ENCODE measurements around the gene TMEFF2.

TMEFF2 gene

DNA sequence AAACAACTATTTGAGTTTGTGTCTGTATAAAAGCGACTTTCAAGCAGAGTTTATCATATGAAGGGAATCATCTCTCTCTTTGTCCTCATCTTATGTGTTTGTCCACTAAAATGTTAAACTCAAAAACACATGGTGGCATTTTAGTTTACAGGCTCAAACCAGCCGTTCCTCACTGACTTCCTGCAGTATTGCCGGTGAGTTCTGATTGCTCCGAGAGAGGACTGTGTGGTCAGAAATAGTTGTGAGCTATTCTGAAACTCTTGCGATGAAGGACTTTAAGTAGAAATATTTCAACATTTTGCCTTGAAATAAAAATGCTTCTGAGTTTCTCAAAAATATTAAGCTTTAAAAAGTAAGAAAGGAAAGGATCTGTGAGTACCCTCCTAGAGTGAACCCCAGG lies 184.7 kb downstream of the TMEFF2 start:
- DNase-seq (ENCODE audit: low read depth in 1 of 2, low spot score in 1 of 2): peak in 1 of 2 experiments; percentile 1
- no peak for TF ChIP-seq JUND (IDR thresholded peaks at IDR 0.05; ENCODE audit: low read depth)
- in situ Hi-C loops (cut with HindIII; ENCODE audit: low pct_unique_long_range_greater_than_20kb, low sequenced_read_pairs): no loop called here

DNA sequence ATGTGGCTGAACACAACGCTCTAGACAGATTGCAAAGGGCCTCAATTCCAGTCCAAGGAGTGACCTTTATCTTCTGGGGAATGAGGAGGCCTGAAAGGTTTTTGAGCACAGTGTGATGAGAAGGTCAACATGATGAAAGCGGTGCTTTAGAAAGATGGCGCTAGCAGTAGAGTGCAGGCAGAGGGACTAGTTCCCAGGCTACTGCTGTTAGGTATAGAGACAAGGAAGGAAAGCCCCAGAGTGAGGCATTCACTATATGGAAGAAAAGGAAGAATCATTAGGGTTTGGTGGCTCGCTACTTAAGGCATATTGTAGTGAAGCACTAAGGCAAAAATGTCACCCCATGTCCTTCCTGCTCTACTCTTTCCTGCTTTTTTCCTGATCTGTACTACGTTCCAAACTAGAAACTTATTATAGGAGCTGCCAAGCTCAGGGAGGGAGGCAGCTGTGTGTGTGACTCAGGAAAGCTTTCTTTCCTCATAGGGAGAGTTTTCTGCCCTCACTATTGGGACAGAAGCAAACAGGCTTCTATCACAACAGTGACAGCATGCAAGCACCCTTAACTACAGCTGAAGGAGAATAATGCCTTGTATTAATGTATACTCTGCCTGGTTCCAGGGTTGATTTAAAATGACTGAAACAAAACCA lies 187.0 kb downstream of the TMEFF2 start:
- in situ Hi-C loops (cut with HindIII; ENCODE audit: low pct_unique_long_range_greater_than_20kb, low sequenced_read_pairs): no loop called here

DNA sequence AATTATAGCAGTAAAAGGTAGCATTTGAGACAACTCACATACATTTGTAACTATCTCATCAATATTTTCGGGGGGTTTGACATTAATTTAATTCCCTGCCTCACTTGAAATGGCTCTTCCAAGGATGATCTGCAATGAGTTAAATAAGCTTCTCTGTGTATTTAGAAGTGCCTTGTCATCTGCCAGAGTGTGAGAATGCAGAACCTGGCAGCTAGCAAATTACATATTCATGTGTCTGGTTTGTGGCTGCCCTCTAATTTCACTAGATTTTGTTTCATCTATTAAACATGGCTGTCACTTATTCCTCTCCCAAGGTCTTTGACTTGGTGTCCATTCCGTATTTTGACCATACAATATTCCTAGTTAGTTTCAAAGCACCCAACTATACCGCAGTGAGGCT lies 189.5 kb downstream of the TMEFF2 start:
- no peak for TF ChIP-seq JUND (IDR thresholded peaks at IDR 0.05; ENCODE audit: low read depth)
- in situ Hi-C loops (cut with HindIII; ENCODE audit: low pct_unique_long_range_greater_than_20kb, low sequenced_read_pairs): no loop called here
- no peak for DNase-seq (ENCODE audit: low read depth in 1 of 2, low spot score in 1 of 2)

More for the DNA sequence above, 187.0 kb downstream of the TMEFF2 start:
- no peak for TF ChIP-seq JUND (IDR thresholded peaks at IDR 0.05; ENCODE audit: low read depth)
- DNase-seq (ENCODE audit: low read depth in 1 of 2, low spot score in 1 of 2): no peak

DNA sequence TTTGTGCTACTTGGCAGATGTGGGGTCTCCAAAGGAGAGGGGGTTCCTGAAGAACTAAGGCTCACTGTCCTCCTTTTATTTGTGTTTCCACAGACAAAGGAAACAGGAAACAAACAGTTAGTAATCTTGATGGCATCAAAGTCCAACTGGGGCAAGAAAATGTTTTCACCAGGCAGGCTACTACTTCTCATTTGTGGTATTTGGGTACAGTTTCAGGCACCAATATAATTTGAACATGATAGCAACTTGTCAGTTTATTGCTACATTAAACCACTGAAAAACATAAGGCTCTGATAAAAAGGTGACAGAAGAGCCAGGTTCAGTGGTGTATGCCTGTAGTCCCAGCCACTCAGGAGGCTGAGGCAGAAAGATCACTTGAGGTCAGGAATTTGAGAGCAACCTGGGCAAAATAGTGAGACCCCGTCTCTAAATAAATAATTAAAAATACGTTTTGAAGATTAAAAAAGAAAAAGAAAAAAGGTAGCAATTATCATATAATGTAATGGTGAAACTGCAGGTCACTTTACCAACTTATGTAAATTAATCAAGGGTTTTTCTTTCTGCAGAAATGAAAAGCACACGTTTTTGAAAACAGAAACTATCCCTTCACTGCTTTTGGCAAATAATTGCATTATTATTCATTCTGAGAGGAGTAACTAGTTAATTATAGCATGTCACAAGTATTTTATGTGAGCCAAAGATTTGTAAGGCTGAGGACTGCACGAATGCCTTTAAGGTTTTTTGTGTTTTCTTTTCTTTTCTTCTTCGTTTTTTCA lies 190.4 kb downstream of the TMEFF2 start:
- no peak for DNase-seq (ENCODE audit: low read depth in 1 of 2, low spot score in 1 of 2)
- in situ Hi-C loops (cut with HindIII; ENCODE audit: low pct_unique_long_range_greater_than_20kb, low sequenced_read_pairs): no loop called here
- no peak for TF ChIP-seq JUND (IDR thresholded peaks at IDR 0.05; ENCODE audit: low read depth)

DNA sequence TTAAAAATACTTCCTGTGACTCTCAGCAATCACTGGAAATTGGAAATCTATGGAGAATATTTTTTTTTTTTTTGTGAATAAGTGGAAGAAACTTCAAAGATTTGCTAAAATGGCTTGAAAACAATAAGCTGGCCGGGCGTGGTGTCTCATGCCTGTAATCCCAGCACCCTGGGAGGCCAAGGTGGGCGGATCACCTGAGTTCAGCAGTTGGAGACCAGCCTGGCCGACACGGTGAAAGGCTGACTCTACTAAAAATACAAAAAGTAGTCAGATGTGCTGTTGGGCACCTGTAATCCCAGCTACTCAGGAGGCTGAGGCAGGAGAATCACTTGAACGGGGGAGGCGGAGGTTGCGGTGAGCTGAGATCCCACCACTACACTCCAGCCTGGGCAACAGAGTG lies 192.3 kb downstream of the TMEFF2 start:
- no peak for TF ChIP-seq JUND (IDR thresholded peaks at IDR 0.05; ENCODE audit: low read depth)
- in situ Hi-C loops (cut with HindIII; ENCODE audit: low pct_unique_long_range_greater_than_20kb, low sequenced_read_pairs): no loop called here

DNA sequence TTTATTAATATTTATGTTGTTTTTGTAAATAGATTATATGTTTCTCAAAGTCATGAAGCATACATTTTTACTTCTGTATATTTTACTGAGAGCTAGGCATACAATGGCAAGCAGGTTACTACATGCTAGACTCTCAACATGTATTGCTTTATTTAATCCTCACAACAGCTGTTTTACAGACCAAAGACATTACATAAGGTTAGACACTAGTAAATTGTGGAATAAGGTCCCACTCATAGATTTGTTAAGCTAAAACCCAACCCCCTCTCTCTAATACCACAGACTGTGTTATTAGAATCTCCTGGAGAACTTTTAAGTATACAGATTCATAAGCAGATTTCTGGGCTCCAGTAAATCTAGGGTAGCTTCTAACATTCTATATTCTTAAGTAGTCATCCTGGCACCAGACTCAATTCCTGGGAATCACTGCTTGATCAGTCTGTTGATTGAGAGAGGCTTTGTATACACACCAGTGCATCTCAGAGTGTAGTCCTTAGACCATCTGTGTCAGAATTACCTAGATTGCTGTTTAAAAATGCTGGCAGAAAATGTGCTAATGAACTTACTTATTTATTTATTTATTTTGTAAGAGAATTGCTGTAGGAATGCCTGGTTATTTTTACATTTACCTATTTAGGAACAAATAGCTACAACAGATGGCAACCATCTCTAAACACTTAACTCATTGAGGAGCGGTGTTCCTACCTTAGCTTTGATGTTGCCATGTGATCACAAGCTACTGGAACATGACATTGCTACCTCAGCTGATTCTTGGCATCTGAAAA lies 194.3 kb downstream of the TMEFF2 start:
- TF ChIP-seq JUND (IDR thresholded peaks at IDR 0.05; ENCODE audit: low read depth): no peak
- in situ Hi-C loops (cut with HindIII; ENCODE audit: low pct_unique_long_range_greater_than_20kb, low sequenced_read_pairs): no loop called here
- DNase-seq (ENCODE audit: low read depth in 1 of 2, low spot score in 1 of 2): no peak

More for the DNA sequence above, 192.3 kb downstream of the TMEFF2 start:
- no peak for DNase-seq (ENCODE audit: low read depth in 1 of 2, low spot score in 1 of 2)

DNA sequence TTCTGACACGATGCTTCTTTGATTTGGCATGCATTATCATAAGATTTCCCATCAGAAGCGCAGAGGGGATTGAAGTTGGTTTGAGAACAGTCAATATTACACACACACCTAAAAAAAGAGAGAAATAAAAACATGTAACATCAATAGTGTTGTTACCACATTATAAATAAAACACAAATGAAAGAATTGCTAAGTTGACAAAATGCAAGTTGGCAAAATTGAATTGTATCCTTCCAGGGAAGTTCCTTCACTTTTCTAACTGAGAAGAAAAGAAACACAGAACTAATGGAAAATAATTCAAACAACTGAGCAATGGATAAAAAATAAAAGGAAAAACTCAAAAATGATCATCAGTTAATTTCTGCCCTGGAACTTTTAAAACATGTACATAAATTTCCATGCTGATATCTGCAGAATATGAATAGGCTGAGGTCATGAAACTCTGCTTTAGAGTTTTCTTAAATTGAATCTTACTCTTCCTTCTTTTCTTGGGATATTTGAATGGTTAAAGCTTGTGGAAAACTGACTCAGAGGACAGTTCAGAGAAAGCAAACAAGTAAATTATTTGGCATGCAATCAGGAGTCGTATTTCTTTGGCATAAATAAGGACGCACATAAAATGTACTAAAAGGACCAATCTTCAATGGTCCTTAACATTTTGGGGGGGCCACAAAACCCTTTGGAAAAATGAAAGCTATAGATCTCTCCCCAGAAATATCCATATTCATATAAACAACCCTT lies 195.5 kb downstream of the TMEFF2 start:
- in situ Hi-C loops (cut with HindIII; ENCODE audit: low pct_unique_long_range_greater_than_20kb, low sequenced_read_pairs): no loop called here
- no peak for TF ChIP-seq JUND (IDR thresholded peaks at IDR 0.05; ENCODE audit: low read depth)

DNA sequence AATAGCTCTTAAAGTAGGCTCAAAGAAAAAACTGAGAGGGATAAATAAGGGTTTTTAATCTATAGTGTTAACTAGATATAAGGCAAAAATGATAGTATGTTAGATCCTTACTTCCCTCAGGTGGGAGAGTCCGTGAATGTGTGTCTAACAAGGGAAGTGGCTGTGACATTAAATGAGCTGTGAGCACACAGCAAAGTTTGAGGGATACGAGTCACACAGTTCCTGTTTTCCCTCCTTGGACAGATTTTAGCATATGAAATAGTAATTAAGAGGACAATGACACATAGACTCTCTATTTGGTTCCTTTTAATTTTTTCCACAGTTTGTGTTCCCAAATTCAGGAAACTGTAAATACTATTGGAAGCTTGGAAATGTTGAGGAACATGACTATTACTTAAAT lies 199.4 kb downstream of the TMEFF2 start:
- no peak for TF ChIP-seq JUND (IDR thresholded peaks at IDR 0.05; ENCODE audit: low read depth)
- no peak for DNase-seq (ENCODE audit: low read depth in 1 of 2, low spot score in 1 of 2)
- in situ Hi-C loops (cut with HindIII; ENCODE audit: low pct_unique_long_range_greater_than_20kb, low sequenced_read_pairs): no loop called here

More for the DNA sequence above, 195.5 kb downstream of the TMEFF2 start:
- no peak for DNase-seq (ENCODE audit: low read depth in 1 of 2, low spot score in 1 of 2)

DNA sequence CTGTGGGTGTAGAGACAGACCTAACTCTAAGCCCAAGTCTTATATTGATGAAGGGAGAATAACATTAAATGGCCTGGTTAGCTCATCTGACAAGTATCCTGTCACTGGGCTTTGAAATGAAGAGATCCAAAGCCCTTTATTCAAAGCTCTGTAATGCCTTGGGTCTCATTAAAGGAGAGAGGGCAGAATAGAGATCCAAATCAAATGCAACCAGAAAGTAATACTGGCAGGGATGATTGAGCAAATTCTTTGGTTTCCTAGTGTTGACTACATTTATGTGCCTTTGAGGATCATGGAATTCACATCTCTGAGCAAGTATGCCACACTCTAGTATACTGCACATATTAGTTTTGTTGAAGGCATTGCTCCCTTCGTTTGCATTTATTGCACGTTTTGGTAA lies 200.0 kb downstream of the TMEFF2 start:
- no peak for DNase-seq (ENCODE audit: low read depth in 1 of 2, low spot score in 1 of 2)
- TF ChIP-seq JUND (IDR thresholded peaks at IDR 0.05; ENCODE audit: low read depth): no peak
- in situ Hi-C loops (cut with HindIII; ENCODE audit: low pct_unique_long_range_greater_than_20kb, low sequenced_read_pairs): no loop called here

DNA sequence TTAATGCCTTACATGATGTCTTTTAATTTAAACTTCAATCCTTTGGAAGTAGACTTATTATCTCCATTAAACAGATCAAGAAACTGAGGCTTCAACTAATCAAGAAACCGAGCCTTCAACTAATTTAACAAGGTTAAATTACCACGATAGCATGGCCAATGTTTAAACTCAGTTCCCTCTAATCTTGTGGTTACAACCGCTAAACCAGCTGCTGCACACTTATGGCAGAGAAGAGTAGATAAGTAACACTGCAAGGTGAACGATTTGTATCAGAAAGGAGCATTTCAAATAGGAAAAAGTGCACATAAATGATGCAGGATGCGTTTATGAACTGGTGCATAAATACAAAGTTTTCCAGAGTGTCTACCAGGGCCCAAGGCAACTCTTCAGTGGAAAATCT lies 203.3 kb downstream of the TMEFF2 start:
- in situ Hi-C loops (cut with HindIII; ENCODE audit: low pct_unique_long_range_greater_than_20kb, low sequenced_read_pairs): no loop called here
- TF ChIP-seq JUND (IDR thresholded peaks at IDR 0.05; ENCODE audit: low read depth): no peak
- no peak for DNase-seq (ENCODE audit: low read depth in 1 of 2, low spot score in 1 of 2)

DNA sequence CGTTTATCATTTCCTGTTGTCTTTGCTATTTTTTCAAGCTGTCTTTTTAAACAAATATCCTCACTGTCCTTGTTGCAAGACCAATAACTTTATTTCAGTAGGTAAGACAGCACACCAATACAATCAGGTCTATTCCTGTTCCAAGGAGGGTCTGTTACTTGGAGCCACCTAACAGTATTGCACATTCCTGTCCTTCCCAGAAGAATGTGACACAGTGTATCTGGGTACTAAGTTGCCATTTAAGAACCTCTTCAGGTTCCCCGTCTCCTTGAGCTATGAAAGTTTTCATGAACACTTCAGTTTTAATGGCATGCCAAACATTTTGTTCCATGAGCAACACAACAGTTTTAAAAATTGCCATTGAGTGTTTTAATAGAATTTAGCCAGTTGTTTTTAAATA lies 209.0 kb downstream of the TMEFF2 start:
- in situ Hi-C loops (cut with HindIII; ENCODE audit: low pct_unique_long_range_greater_than_20kb, low sequenced_read_pairs): no loop called here

DNA sequence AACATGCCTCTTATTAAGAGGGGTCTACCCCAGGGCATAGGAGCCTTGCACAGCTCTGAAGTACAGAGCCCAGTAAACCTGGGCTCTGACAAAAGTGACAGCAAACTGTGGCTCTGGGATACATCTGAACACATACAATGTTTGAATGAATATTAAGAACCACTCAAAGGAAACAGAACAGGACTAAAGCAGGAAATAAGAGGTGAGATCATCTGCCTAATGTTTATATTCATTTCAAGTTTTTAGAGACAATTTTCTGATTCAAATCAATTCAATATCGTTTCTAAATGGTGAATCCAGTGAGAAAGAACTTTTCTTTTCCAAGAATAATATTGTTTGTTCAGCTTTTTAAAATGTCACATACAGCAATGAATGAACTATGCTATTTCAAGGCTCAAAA lies 211.1 kb downstream of the TMEFF2 start:
- DNase-seq (ENCODE audit: low read depth in 1 of 2, low spot score in 1 of 2): no peak
- in situ Hi-C loops (cut with HindIII; ENCODE audit: low pct_unique_long_range_greater_than_20kb, low sequenced_read_pairs): no loop called here
- TF ChIP-seq JUND (IDR thresholded peaks at IDR 0.05; ENCODE audit: low read depth): no peak

More for the DNA sequence above, 209.0 kb downstream of the TMEFF2 start:
- no peak for DNase-seq (ENCODE audit: low read depth in 1 of 2, low spot score in 1 of 2)
- TF ChIP-seq JUND (IDR thresholded peaks at IDR 0.05; ENCODE audit: low read depth): no peak
